ENCODE measurements around the gene MRE11. TPM values are rescaled to one million over a fixed set of nuclear protein-coding genes. Genes with fewer than 3 reads are reported as not detected.
"Not testable (repeated sequence)": the region's sequence is repeated elsewhere in the genome, so short reads cannot be mapped to it uniquely, and the experiment has no call there.

Gene MRE11
- polyA plus RNA-seq, 4 donors, result 20.4 to 29.3 (median 28.5) TPM

- no peak for DNase-seq (ENCODE audit: low read depth in 4 of 4, low spot score in 3 of 4)
Measured at GRCh38 chr11:94433049-94433448, 60.6 kb downstream of the MRE11 start.

GRCh38 chr11:94424662-94425061 lies 69.0 kb downstream of the MRE11 start:
- DNase-seq (ENCODE audit: low read depth in 4 of 4, low spot score in 3 of 4), result no peak

- DNase-seq (ENCODE audit: low read depth in 4 of 4, low spot score in 3 of 4), result no peak
Measured at GRCh38 chr11:94424011-94424410, 69.6 kb downstream of the MRE11 start.

GRCh38 chr11:94423507-94423906 lies 70.1 kb downstream of the MRE11 start:
- peak in 2 of 4 donors; percentile 61 for DNase-seq (ENCODE audit: low read depth in 4 of 4, low spot score in 3 of 4)

- DNase-seq (ENCODE audit: low read depth in 4 of 4, low spot score in 3 of 4), result no peak
Measured at GRCh38 chr11:94418123-94418765, 75.4 kb downstream of the MRE11 start.

GRCh38 chr11:94417386-94417987 lies 76.2 kb downstream of the MRE11 start:
- peak in 1 of 4 donors; percentile 31 for DNase-seq (ENCODE audit: low read depth in 4 of 4, low spot score in 3 of 4)

- no peak for DNase-seq (ENCODE audit: low read depth in 4 of 4, low spot score in 3 of 4)
Measured at GRCh38 chr11:94405062-94405833, 88.4 kb downstream of the MRE11 start.

GRCh38 chr11:94402355-94402754 lies 91.3 kb downstream of the MRE11 start:
- DNase-seq (ENCODE audit: low read depth in 4 of 4, low spot score in 3 of 4), result no peak

GRCh38 chr11:94401773-94402265 lies 91.8 kb downstream of the MRE11 start:
- DNase-seq (ENCODE audit: low read depth in 4 of 4, low spot score in 3 of 4), result no peak

- peak in 1 of 4 donors; percentile 32 for DNase-seq (ENCODE audit: low read depth in 4 of 4, low spot score in 3 of 4)
Measured at GRCh38 chr11:94400839-94401772, 92.5 kb downstream of the MRE11 start, which contains the start of gene GPR83. GPR83 (minus strand) TSS chr11:94401419; CDS start chr11:94401247, 172 bp downstream.

- no peak for DNase-seq (ENCODE audit: low read depth in 4 of 4, low spot score in 3 of 4)
Measured at GRCh38 chr11:94400457-94400838, 93.2 kb downstream of the MRE11 start.

GRCh38 chr11:94400050-94400449 lies 93.6 kb downstream of the MRE11 start:
- no peak for DNase-seq (ENCODE audit: low read depth in 4 of 4, low spot score in 3 of 4)

- DNase-seq (ENCODE audit: low read depth in 4 of 4, low spot score in 3 of 4), result no peak
Measured at GRCh38 chr11:94398101-94398500, 95.5 kb downstream of the MRE11 start.

- no peak for DNase-seq (ENCODE audit: low read depth in 4 of 4, low spot score in 3 of 4)
Measured at GRCh38 chr11:94396282-94396681, 97.4 kb downstream of the MRE11 start.

GRCh38 chr11:94391937-94392336 lies 101.7 kb downstream of the MRE11 start:
- DNase-seq (ENCODE audit: low read depth in 4 of 4, low spot score in 3 of 4), result not testable (repeated sequence)

- no peak for DNase-seq (ENCODE audit: low read depth in 4 of 4, low spot score in 3 of 4)
Measured at GRCh38 chr11:94379613-94380012, 114.0 kb downstream of the MRE11 start.

GRCh38 chr11:94376841-94377240 lies 116.8 kb downstream of the MRE11 start:
- DNase-seq (ENCODE audit: low read depth in 4 of 4, low spot score in 3 of 4), result no peak

GRCh38 chr11:94370576-94370975 lies 123.1 kb downstream of the MRE11 start:
- not testable (repeated sequence) for DNase-seq (ENCODE audit: low read depth in 4 of 4, low spot score in 3 of 4)

All from left renal pelvis (tissue), 4 donors.